RPMI7951 (cell line): ENCODE data around the gene OTOG. TPM values are rescaled to one million over a fixed set of nuclear protein-coding genes. Genes with fewer than 3 reads are reported as not detected.
"Not testable (repeated sequence)": the region's sequence is repeated elsewhere in the genome, so short reads cannot be mapped to it uniquely, and the experiment has no call there.

Experiments
- DNase-seq: peaks from one replicate; pipeline ENCODE4 v3.0.0-alpha.2; 2012; ENCODE audit warnings: low read depth
- total RNA-seq: library from RNA; depleted of rRNA; stranded (reverse); fragments of >200 nt; shearing (Covaris generic); gene quantifications from 2 replicates; pipeline ENCODE4 v1.2.3, GENCODE V29; 2014

The OTOG gene
- total RNA-seq, 1 experiment from 2014 or later: not detected

GRCh38 chr11:17603056-17603825, 56.2 kb downstream of the OTOG start:
- no peak for DNase-seq

DNA sequence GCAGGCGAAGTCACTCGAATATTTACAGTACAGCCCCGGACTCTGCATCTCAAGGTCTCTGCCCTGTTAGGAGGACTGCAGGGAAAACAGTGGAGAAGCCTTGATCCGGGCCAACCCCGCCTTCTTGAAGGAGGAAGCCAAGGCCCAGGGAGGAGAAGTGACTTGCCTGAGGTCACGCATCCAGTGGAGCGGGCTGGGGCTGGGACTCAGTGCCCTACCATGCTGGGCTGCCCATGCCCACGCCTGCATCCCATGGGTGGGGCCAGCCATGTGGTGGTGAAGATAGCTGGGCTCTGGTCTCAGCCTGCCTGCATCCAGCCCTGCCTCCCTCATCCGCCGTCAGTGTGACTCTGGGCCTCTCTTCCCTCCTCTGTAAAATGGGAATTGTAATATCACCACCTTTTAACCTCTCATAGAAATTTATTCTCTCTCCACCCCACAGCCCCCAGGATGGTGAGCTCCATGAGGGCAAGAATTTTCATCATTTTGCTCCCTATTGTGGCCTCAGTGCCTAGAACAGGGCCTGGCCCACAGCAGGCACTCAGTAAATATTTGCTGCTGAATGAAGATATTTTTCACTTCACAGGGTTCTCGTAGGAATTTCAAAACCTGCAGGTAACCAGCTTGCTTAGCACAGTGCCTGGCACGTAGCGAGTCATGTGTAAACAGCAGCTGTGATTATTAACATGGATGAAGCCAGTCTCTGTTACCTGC, 57.3 kb downstream of the OTOG start:
- no peak for DNase-seq

- DNase-seq: no peak
Measured at GRCh38 chr11:17604915-17605233, 57.8 kb downstream of the OTOG start.

DNA sequence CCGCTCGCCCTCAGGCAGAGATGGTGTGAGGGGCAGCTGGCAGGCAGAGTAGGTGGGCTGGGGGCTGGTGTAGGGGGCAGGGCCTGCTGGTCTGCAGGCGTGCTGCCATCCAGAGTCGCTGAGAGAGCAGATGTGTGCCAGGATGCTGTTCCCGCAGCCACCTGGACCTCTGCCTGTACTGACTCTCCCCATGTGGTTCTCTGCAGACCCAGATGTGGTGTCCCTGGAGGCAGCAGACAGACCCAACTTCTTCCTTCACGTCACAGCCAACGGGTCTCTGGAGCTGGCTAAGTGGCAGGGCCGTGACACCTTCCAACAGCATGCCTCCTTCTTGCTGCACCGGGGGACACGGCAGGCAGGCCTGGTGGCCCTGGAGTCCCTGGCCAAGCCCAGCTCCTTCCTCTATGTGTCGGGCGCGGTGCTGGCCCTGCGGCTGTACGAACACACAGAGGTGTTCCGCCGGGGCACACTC, 58.6 kb downstream of the OTOG start:
- DNase-seq: no peak

- no peak for DNase-seq
Measured at GRCh38 chr11:17606233-17607082, 59.4 kb downstream of the OTOG start.

DNA sequence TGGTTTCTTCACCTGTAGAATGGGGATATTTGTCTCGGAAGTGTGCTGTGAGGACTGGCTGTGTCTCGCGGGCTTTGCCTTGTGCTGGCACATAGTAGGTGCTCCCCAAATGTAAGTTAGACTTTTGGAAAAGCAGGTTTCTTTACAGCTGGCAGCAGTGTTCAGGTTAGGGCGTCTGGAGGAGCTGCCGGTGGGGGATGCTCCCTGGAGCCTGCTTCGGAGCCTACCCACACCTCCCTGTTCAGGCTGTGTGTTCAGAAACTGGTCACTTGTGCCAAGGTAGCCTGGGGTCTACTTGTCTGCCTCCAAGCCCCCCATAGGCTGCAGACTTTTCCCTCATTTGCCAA, 60.0 kb downstream of the OTOG start:
- no peak for DNase-seq

DNA sequence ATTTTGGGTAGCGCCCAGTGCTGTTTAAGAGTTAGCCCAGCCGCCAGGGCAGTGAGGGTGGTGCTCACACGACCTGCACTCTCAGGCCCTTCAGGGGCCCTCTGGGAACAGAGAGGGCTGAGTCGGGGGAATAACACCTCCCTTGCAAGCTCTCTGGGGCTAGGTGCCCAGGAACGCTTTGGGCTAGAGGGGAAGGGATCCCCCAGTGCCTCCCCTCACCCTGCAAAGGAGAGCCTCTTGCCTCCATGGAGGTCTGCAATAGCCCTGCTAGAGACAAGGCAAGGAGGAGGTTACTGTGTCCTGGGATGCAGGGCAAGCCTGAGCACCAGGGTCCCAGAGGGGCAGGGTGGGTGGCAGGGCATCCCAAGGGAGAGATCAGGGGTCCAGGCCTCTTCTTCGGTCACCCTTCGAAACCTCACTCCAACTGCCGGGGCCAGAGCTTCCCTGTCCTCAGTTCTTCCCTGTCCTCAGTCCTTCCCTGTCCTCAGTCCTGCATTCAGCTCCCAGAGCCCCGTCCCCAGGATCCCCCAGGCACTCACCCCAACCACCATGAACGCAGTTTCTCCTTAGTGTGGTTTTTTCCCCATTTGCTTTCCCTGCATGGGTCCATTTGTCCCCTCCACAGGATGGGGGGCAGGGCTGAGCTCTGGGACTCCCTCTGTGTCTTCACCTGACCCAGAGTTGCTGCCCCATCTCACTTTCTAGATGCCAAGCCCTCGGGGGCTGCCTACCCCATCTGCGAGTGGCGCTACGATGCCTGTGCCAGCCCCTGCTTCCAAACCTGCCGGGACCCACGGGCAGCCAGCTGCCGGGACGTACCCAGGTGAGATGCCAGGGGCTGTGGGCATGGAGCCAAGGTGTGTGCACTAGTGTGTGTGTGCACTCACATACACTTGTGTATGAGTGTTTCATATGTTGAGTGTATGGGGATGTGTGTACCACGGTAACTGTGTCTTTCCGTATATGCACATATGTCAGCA, 60.8 kb downstream of the OTOG start:
- no peak for DNase-seq

- DNase-seq: no peak
Measured at GRCh38 chr11:17608821-17609220, 61.8 kb downstream of the OTOG start.

- DNase-seq: no peak
Measured at GRCh38 chr11:17609291-17610084, 62.4 kb downstream of the OTOG start.

GRCh38 chr11:17610085-17610894, 63.2 kb downstream of the OTOG start:
- no peak for DNase-seq

DNA sequence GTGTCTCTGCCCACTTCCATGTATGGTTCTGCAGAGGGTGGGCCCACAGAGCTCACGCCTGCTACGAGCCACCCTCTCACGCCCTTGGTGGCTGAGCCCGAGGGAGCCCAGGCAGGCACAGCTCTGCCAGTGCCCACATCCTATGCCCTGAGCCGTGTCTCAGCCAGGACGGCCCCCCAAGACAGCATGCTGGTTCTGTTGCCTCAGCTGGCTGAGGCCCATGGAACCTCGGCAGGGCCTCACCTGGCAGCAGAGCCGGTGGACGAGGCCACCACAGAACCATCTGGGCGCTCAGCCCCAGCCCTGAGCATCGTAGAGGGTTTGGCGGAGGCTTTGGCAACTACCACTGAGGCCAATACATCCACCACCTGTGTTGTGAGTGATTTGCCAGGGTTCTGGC, 64.0 kb downstream of the OTOG start:
- DNase-seq: no peak

DNA sequence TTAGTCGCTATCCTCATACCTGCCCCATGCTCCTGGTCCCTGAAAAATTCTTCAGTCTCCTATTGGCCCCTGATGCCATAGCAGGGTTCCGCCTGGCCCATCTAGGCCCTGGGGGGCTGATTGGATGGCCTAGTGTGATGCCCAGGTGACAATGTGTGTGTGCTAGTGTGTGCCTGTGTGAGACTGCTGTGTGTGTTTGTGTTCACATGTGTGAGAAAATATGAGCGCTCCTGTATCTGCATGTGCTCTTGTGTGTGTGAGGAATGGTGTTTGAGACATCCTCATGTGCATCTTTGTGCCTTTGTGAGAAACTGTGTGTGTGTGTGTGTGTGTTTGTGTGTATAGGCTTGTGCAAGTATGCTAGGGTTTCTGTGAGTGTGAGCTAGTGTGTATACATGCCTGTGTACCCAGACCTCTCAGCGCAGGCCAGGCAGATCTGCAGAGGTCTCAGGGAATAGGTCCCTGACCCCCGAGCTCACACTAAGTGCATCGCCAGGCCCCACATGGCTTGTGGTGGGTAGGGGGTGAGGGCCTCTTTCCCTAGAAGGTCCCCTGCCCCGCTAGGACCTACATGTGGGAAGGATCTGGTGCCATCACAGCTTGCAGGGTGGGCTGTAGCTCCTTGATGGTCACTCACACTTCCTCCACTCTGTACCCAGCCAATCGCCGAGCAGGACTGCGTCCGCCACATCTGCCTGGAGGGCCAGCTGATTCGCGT, 64.6 kb downstream of the OTOG start:
- DNase-seq: no peak

DNA sequence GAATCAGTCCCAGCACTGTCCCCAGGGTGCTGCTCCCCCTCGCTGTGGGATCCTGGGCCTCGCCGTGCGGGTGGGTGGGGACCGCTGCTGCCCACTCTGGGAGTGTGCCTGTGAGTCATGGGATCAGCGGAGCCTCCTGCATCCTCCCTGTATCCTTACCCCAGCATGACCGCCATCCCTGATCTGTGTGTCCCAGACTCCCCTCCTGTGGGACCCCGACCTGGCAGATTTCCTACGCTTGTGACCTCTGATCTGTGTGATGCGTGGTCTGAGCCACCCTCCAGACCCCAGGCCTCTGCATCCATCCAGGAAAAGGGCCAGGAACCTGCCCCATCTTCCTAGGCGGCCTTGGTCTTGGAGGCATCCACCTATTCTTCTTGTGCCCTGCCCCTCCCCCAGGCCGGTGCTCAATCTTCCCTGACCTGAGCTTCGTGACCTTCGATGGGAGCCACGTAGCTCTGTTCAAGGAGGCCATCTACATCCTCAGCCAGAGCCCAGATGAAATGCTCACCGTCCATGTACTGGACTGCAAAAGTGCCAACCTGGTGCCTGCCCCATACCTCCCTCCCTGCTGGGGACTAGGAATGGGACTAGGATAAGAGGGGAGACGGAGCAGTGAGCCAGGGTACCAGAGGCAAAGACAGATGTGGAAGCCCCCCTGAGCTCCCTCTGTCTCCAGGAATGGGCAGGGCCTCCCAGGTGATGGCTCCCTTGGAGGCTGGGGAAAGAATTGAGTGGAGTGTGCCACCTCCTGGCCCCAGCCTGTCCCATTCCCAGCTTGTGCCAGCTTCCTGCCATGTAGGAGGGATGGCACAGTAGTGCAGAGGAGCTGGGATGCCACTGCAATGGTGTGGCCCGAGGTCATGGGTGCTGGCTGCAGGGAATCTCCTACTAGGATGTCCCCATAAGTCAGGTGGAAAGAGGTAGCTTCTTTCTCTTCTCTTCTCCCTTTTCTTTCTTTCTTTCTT, 65.4 kb downstream of the OTOG start:
- no peak for DNase-seq

- no peak for DNase-seq
Measured at GRCh38 chr11:17613428-17613962, 66.4 kb downstream of the OTOG start.

GRCh38 chr11:17613983-17614382, 66.9 kb downstream of the OTOG start:
- no peak for DNase-seq

GRCh38 chr11:17622711-17623110, 75.7 kb downstream of the OTOG start:
- DNase-seq: not testable (repeated sequence)

DNA sequence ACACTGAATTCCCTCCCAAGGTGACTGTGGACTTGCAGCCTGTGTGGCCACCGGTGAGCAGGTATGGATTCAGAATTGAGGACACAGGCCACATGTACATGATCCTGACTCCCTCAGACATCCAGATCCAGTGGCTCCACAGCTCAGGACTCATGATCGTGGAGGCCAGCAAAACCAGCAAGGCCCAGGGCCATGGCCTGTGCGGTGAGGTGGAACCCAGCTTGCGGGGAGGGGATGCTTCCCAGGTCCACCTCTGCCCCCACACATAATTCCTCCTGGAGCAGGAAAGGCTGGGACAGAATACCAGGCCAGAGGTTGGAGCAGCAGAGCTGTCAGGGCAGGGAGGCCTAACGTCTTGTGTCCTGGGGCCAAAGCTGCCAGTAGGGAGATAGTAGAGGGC, 82.1 kb downstream of the OTOG start:
- DNase-seq: no peak

GRCh38 chr11:17630936-17631335, 83.9 kb downstream of the OTOG start:
- DNase-seq: no peak
